WI38 (cell line): ENCODE data around the gene C3orf20.

Experiments used
- H3K4me3 ChIP-seq: 2 replicates; pipeline ENCODE4 v1.5.1; 2011; ENCODE audit warnings: low read depth, mild to moderate bottlenecking, control low read depth, low read length
- TF ChIP-seq, protein P1 (sequence below): IDR thresholded peaks from 2 replicates; pipeline ENCODE4 v1.5.1; 2012; ENCODE audit warnings: low read depth, mild to moderate bottlenecking, control low read depth, low read length

The C3orf20 gene

GRCh38 chr3:14700891-14701290, 25.9 kb downstream of the C3orf20 start:
- TF ChIP-seq, protein P1, sequence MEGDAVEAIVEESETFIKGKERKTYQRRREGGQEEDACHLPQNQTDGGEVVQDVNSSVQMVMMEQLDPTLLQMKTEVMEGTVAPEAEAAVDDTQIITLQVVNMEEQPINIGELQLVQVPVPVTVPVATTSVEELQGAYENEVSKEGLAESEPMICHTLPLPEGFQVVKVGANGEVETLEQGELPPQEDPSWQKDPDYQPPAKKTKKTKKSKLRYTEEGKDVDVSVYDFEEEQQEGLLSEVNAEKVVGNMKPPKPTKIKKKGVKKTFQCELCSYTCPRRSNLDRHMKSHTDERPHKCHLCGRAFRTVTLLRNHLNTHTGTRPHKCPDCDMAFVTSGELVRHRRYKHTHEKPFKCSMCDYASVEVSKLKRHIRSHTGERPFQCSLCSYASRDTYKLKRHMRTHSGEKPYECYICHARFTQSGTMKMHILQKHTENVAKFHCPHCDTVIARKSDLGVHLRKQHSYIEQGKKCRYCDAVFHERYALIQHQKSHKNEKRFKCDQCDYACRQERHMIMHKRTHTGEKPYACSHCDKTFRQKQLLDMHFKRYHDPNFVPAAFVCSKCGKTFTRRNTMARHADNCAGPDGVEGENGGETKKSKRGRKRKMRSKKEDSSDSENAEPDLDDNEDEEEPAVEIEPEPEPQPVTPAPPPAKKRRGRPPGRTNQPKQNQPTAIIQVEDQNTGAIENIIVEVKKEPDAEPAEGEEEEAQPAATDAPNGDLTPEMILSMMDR = no peak
- no peak overlapping the region for H3K4me3 ChIP-seq

GRCh38 chr3:14701676-14702075, 26.7 kb downstream of the C3orf20 start:
- no peak overlapping the region for H3K4me3 ChIP-seq
- TF ChIP-seq, protein P1 = no peak

DNA sequence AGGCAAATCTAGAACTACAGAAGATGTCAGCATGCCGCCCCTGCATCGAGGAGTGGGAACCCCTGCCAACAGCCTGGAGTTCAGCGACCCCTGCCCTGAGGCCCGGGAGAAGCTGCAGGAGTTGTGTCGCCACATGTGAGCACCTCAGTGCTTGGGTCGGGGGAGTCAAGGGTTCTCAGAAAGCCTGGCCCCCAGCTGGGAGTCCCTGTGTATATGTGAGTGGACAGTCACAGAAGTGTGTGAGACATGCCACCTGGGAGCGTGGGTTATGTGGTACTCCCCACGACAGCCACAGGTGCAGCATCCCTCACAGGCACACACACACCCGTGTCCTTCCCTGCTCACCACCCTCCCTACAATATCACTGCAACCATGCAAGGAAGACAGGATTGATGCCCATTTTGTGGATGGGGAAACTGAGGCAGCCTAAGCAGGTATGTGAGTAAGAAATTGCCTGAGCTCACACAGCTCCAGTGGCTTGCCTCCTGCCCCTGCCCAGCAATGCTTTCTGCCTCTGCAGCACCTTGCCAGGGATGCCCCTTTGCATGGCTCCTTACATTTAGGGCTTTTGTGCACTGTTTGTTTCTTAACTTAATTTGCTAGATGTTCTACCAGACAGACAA, 28.3 kb downstream of the C3orf20 start:
- no peak overlapping the region for H3K4me3 ChIP-seq
- TF ChIP-seq, protein P1 = no peak

DNA sequence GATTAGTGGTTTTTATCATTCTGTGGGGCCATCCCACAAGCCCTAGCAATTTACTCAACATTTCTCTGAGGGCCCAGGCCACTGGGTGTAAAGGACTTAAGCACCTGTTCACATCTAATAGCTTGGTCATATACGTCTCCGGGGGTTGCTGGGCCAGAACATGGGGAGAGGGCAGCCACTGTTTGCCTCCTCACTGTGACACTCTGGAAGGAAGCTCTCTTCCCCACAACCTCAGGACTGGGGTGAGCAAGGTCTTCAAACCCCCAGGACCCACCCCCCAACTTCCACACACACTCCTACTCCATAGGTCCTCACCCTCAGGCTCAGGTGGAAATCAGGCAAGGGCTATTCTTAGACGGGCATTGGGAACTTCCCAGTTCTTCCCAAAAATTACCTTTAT, 28.9 kb downstream of the C3orf20 start:
- no peak overlapping the region for H3K4me3 ChIP-seq
- TF ChIP-seq, protein P1 = no peak

- TF ChIP-seq, protein P1 = no peak
- H3K4me3 ChIP-seq = no peak overlapping the region
These were observed 31.2 kb downstream of the C3orf20 start for GRCh38 chr3:14706096-14706495.

DNA sequence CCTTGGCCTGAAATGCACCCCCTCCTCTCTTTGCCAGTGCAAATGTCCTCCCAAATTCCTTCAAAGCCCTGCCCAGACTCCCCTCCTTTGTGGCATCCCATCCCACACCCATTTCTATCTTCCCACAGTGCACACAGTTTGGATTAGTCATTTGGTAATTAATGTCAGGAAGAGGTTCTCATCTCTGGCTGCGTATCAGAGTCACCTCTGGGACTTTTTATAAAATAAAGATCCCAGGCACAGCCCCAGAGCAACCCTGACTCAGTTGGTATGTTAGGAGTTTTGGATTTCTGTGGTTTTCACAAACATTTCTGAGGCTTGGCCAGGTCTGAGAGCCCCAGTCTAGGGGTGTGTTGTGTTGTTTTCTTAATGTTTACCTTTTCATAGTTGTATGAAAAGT, 41.6 kb downstream of the C3orf20 start:
- no peak overlapping the region for H3K4me3 ChIP-seq
- TF ChIP-seq, protein P1 = no peak

- no peak overlapping the region for H3K4me3 ChIP-seq
- TF ChIP-seq, protein P1 = no peak
These were observed 42.4 kb downstream of the C3orf20 start for GRCh38 chr3:14717307-14717706.
